Non-pigmented ciliary epithelial cell (primary cell): ENCODE measurements around the gene LHX1.

Source experiments
- DNase-seq: peaks from one replicate; pipeline ENCODE4 v3.0.0-alpha.2; 2010; ENCODE audit warnings: low read depth

The LHX1 gene

DNA sequence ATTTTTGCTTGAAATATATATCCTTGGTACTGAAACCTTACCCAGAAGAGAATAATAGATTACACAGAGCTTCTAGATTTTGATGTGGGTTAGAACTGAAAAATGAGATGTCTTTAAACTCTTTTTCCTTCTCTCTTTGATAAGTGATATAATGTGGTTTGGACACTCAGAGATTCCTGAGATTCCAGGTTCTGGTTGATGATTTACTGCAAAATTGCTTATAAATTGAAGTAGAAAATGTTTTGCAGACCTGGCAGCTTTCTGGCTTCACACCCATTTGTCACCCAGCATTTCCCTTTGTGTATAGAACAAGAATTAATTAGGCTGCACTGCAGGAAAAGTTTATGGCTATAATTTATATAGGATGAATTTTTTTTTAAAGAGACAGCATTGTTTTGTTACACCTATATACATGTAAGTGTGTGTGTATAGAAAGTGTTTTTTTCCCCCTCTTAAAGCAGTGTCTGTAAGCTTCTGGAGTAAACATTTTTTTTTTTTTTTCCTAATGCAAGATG, 35.0 kb downstream of the LHX1 start:
- no peak for DNase-seq

DNA sequence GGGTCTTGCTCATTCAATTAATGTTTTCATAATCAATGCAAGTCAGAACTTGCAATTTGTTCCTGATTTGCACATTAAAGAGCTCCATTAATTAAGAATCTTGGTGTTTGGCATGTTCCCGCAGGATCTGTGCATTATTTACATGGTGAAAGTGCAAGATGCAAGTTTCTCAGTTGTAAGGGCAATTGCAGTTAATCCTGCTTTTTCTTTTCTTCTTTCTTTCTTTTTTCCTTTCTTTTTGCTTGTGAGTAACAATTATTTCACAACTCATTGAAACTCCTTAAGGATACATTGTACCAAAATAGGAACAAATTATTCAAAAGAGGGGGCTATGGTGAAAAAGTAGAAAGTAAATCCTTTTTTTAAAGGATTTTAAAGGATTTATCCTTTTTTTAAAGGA, 35.6 kb downstream of the LHX1 start:
- DNase-seq, result no peak

DNA sequence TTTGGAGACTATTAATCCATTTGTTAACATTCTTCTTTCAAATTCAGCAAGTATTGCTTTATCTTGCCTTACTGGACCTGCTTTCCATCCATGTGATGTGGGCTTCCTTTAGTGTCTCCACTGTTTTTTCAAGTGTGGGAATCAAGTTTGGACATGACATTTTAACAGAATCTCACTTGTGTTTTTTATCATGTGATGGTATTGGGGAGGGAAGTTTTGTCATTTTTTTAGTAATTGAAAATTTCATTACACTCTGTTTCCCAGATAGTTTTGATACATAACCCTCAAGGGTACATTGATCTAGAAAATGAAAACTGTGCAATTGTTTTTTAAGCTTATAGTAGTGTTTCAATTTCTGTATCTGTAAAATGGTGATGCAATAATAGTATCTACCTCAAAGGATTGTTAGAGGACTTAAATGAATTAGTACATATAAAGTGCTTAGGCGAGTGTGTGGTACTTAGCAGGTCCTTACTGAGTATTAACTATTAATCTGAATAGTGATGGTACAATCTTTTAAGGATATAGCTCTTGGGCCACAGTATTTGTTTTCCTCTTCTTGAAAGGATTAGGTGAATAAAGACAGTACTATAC, 38.7 kb downstream of the LHX1 start:
- DNase-seq, result no peak

DNA sequence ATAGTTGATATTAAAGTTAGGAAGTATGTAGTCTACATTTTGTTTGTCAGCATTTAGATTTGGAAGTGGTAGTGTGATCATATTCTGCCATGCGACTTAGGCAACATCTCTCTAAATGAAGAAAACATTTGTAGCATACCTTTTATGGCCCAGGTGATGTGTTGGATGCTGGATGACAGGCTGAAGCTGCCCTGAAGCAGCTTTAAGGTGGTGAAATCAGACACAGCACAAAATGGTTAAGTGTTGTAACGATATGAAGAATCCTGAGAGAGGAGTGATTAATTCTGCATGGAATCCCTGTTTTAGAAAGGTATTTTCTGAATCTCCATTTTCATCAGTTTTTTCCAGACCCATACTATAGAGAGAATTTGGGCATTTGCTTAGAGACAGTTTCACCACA, 39.8 kb downstream of the LHX1 start:
- no peak for DNase-seq

DNA sequence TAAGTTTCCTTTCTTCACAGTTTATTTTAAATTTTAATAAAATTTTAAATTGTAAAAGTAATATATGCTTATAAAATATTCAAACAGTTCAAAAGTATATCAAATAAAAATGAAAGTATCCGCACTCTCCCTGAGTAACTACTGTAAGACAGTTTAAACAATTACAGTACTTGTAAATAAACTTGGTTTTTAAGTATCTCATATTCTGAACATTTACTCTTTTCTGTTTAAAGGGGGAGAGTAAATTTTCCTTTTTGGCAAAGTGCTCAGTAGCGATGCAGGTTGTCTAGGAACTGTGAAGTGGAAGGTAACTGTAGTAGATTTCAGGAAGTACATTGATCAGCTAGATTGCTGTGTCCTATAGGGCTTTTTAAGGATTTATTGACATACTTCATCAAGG, 40.3 kb downstream of the LHX1 start:
- DNase-seq, result no peak

DNA sequence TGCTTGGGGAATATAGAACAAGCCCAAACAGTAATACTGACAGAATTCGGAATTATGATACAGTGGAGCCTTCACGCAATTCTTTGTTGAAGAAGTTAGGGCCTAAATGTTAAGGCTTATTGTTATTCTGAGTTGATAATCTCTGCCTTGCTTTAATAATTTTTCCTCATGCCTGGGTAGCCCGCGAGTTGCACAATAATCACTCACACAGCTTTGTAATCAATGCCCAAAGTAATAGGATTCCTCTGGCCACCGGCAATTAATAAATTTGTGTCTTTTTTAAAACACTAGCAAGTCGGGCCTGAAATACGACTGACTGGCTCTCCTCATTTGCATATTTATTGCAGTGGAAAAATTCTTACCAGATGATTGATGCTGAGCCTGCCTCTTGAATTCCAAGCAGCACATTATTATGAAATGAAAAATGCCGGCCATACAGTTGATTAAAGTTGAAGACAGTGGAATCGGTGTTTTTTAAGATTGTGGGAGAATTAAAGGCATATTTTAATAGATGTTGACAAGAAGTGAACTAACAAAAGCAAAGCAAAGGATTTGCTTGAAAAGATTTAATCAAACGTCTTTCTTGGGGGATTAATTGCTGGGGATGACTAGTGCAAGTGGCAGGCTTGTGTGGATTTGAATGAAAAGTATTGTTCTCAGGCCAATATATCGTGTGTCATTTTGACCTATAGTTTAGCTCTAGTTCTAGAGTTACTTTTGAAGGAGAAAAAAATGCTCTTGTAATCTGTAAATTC, 41.7 kb downstream of the LHX1 start:
- DNase-seq, result no peak

DNA sequence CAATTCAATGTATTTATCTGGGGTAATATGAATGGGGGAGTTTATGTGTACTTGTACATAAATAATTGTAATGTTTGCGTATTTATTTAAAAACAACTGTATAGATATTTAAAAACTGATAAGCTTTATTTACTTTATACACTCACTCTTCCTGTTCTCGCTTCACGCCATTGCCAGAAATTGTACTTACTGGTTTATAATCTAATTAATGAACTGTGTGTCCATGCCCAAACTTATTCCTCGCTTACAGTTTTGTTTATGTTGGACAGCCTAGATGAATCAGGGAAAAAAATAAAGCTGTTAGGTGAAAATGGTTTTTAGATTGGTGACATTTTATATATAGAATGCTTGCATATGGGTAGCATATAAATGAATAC, 42.3 kb downstream of the LHX1 start:
- DNase-seq, result no peak

DNA sequence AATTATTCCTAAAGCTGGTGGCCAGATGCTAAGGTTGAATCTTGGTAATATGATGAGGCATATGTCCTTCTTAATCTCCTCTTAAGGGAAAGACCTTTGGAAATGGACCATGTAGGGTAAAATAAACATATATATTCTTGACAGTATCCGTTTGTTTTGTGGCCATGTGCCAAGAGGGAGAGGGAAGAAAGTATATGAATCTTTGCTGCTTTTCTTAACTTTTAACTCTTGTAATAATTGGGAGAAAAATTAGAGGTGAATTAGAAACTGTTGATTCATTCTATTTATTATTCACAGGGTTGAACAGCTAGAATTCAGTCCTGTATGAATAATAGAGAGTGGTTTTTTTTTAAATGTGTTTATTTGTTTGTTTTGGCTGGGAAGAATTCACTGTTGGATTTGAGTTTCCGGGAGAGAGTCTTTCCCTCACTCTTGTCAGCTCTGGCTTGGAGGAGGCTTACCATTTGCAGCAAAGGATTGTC, 43.0 kb downstream of the LHX1 start:
- no peak for DNase-seq

DNA sequence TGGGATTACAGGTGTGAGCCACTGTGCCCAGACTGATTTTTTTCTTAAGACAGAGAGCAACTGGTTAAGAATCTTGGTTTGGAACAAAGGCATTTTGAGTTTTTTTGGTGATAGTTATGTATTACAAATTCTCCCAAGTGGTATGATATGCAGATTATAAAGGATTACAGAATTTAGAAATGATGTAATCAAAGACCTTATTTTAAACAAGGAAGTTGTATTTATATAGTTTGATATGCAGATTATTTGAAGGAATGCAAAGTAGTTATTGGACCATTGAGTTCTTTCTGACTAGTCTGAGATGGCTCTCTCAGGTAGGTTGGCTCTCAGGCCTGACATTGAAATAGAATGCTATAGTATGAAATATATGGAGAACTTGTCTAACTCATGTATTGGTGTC, 46.3 kb downstream of the LHX1 start:
- no peak for DNase-seq

DNA sequence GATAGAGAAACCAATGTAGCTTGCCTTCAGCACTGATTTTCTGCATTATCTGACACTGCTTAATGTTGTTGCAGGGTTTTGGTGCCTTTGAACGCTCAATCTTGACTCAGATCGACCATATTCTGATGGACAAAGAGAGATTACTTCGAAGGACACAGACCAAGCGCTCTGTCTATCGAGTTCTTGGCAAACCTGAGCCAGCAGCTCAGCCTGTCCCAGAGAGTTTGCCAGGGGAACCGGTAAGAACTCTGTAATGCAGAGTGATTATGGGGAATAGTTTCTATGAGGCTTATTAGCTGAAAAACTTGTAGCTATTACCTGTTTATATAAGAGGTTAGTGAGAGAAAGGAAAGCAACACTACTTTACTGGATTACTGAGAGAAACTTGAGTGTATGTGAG, 51.9 kb downstream of the LHX1 start:
- DNase-seq, result no peak

DNA sequence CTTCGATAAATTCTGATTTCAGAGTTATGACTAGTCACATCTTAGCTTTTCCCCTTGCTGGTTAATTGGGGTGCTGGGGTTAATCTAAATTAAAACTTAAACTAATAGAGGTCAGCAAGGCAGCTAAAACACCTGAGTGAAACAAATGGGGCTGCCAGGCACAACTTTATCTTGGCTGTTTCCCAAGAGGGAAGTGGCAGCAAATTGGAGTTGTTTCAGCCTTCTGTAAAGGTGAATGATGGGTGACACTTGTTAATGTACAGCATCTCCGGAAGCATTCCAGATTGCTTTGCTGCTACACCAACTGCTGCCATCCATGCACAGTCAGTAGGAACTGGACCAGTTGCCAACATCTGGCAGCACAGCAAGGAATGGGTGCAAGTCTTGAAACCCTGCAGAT, 55.4 kb downstream of the LHX1 start:
- DNase-seq, result no peak

DNA sequence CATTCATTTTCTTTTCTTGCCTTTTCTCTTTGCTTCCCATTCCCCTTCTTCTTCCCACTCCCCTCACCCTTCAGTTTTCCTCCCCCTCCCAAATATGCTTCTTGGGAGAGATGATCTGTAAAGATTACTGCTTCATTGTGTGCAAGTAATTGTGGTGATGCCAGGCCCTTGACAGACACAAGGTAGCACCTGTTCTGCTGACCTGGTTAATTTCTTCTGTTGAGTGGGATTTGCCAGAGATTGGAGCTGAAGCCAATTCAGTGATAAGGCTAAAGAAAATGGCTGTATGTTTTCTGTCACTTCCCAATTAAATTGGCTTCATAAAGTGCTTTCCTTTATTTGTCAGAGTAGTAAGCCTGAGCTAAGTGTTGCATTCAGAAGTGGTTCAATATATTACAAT, 56.0 kb downstream of the LHX1 start:
- no peak for DNase-seq
